HepG2 (cell line): ENCODE measurements around the gene TMEM170B. TPM values are rescaled to one million over a fixed set of nuclear protein-coding genes. Genes with fewer than 3 reads are reported as not detected.

Experiments used
- CTCF ChIP-seq: sonication (generic); formaldehyde crosslinking; IDR thresholded peaks from 2 replicates; pipeline ENCODE4 v1.5.0; 2020; ENCODE audit warnings: mild to moderate bottlenecking, missing genetic modification reagents, moderate library complexity
- E2F1 ChIP-seq: sonication (generic); formaldehyde crosslinking; IDR thresholded peaks from 2 replicates; pipeline ENCODE4 v1.5.0; 2020; ENCODE audit warnings: missing genetic modification reagents
- ELF1 ChIP-seq: sonication (generic); formaldehyde crosslinking; IDR thresholded peaks from 2 replicates; pipeline ENCODE4 v1.4.0; 2020; ENCODE audit warnings: missing genetic modification reagents
- HDAC2 ChIP-seq: sonication (generic); formaldehyde crosslinking; IDR thresholded peaks from 2 replicates; pipeline ENCODE4 v1.4.0; 2020; ENCODE audit warnings: missing genetic modification reagents
- HNRNPLL ChIP-seq: fragments of 200-400 bp; formaldehyde crosslinking; IDR thresholded peaks from 2 replicates; pipeline ENCODE4 v1.6.1; 2017; ENCODE audit warnings: mild to moderate bottlenecking, low read depth, low read length; ENCODE audit not compliant: poor library complexity, severe bottlenecking
- MAF1 ChIP-seq: sonication (generic); formaldehyde crosslinking; IDR thresholded peaks from 2 replicates; pipeline ENCODE4 v1.5.0; 2020; ENCODE audit warnings: missing genetic modification reagents, borderline replicate concordance
- PHF21A ChIP-seq: sonication (generic); formaldehyde crosslinking; IDR thresholded peaks from 2 replicates; pipeline ENCODE4 v1.5.0; 2020; ENCODE audit warnings: mild to moderate bottlenecking, missing genetic modification reagents
- RCOR2 ChIP-seq: IDR thresholded peaks from 2 replicates; pipeline ENCODE4 v1.6.1; 2016; ENCODE audit warnings: missing biosample characterization, missing genetic modification reagents
- SMARCC2 ChIP-seq: fragments of 450-650 bp; IDR thresholded peaks from 2 replicates; pipeline ENCODE4 v1.6.1; 2017; ENCODE audit warnings: antibody characterized with exemption, mild to moderate bottlenecking
- SOX13 ChIP-seq, 3 experiments: fragments of 450-650 bp in 1 of 3; sonication (generic) in 1 of 3; formaldehyde crosslinking in 1 of 3; IDR thresholded peaks in 2 of 3; conservative IDR thresholded peaks in 1 of 3; 2 replicates each; pipeline versions ENCODE4 v1.5.0 to v1.6.1; 2016 to 2020; ENCODE audit warnings: antibody characterized with exemption in 1 of 3, mild to moderate bottlenecking in 1 of 3, missing compliant biosample characterization in 1 of 3, missing genetic modification reagents in 1 of 3, moderate library complexity in 1 of 3
- SRSF4 ChIP-seq: fragments of 200-400 bp; formaldehyde crosslinking; IDR thresholded peaks from one replicate; pipeline ENCODE4 v1.6.1; 2018; ENCODE audit warnings: mild to moderate bottlenecking, low read depth, low read length, moderate library complexity; ENCODE audit not compliant: poor library complexity, severe bottlenecking
- ZFP90 ChIP-seq: sonication (generic); formaldehyde crosslinking; IDR thresholded peaks from 2 replicates; pipeline ENCODE4 v1.8.0; 2022; ENCODE audit warnings: missing genetic modification reagents, mild to moderate bottlenecking, inconsistent platforms, borderline replicate concordance
- ZKSCAN8 ChIP-seq: IDR thresholded peaks from 2 replicates; pipeline ENCODE4 v1.6.1; 2016; ENCODE audit warnings: borderline replicate concordance, missing genetic modification reagents, missing compliant biosample characterization
- ZNF264 ChIP-seq: sonication (generic); formaldehyde crosslinking; IDR thresholded peaks from 2 replicates; pipeline ENCODE4 v1.4.0; 2020; ENCODE audit warnings: missing genetic modification reagents
- ZNF383 ChIP-seq: sonication (generic); formaldehyde crosslinking; IDR thresholded peaks from 2 replicates; pipeline ENCODE4 v1.4.0; 2020; ENCODE audit warnings: missing genetic modification reagents, mild to moderate bottlenecking, borderline replicate concordance
- ZNF496 ChIP-seq: sonication (generic); formaldehyde crosslinking; IDR thresholded peaks from 2 replicates; pipeline ENCODE4 v1.8.1; 2023; ENCODE audit warnings: mild to moderate bottlenecking, moderate library complexity, missing genetic modification reagents; ENCODE audit not compliant: insufficient replicate concordance
- ZNF570 ChIP-seq: sonication (generic); formaldehyde crosslinking; IDR thresholded peaks from 2 replicates; pipeline ENCODE4 v1.4.0; 2020; ENCODE audit warnings: mild to moderate bottlenecking, missing genetic modification reagents, borderline replicate concordance
- ZNF709 ChIP-seq: sonication (generic); formaldehyde crosslinking; IDR thresholded peaks from 2 replicates; pipeline ENCODE4 v1.5.0; 2020; ENCODE audit warnings: mild to moderate bottlenecking, missing genetic modification reagents
- polyA plus RNA-seq, 8 experiments: library from polyadenylated mRNA; depleted of rRNA in 3 of 8; stranded (reverse) in 7 of 8; unstranded in 1 of 8; fragments of >200 nt; fragmentation: Illumina TruSeq in 4 of 8; extraction: Trizol in 4 of 8; gene quantifications; 2 replicates each; pipeline versions ENCODE4 v1.2.1 to v1.2.3, GENCODE V29; 2011 to 2016; ENCODE audit warnings: low read depth in 4 of 8, missing spikeins in 1 of 8, mixed read lengths in 1 of 8; ENCODE audit not compliant: insufficient read depth in 1 of 8
- total RNA-seq, 5 experiments: library from RNA; depleted of rRNA; stranded (reverse); fragments of >200 nt; fragmentation: Illumina TruSeq; extraction: Trizol; gene quantifications; 2 replicates each; pipeline ENCODE4 v1.2.3, GENCODE V29; 2016; ENCODE audit warnings: low read depth in 1 of 5
- TF ChIP-seq, protein P1 (sequence below): sonication (generic); formaldehyde crosslinking; conservative IDR thresholded peaks from 2 replicates; pipeline ENCODE4 v1.4.0; 2020; ENCODE audit warnings: missing genetic modification reagents
- TF ChIP-seq, protein P2 (sequence below): IDR thresholded peaks from 2 replicates; pipeline ENCODE4 v1.6.1; 2016; ENCODE audit warnings: missing biosample characterization, missing genetic modification reagents, low read depth

The TMEM170B gene
- total and polyA plus RNA-seq, 2 of the 13 experiments (the other 11 are each of a cell fraction or from before 2014, with no cell fraction given): 3.3 to 9.4 TPM

GRCh38 chr6:11537229-11538051, at the start of gene TMEM170B (continued):
- TF ChIP-seq CTCF (CRISPR knock-in tag): no peak
- TF ChIP-seq RCOR2 (CRISPR knock-in tag): no peak; the same call in 1 of the 2 replicates
- TF ChIP-seq ZNF570: no peak
- peak; percentile 72 for TF ChIP-seq E2F1
- TF ChIP-seq ZNF496 (CRISPR knock-in tag): no peak
- TF ChIP-seq, protein P1, sequence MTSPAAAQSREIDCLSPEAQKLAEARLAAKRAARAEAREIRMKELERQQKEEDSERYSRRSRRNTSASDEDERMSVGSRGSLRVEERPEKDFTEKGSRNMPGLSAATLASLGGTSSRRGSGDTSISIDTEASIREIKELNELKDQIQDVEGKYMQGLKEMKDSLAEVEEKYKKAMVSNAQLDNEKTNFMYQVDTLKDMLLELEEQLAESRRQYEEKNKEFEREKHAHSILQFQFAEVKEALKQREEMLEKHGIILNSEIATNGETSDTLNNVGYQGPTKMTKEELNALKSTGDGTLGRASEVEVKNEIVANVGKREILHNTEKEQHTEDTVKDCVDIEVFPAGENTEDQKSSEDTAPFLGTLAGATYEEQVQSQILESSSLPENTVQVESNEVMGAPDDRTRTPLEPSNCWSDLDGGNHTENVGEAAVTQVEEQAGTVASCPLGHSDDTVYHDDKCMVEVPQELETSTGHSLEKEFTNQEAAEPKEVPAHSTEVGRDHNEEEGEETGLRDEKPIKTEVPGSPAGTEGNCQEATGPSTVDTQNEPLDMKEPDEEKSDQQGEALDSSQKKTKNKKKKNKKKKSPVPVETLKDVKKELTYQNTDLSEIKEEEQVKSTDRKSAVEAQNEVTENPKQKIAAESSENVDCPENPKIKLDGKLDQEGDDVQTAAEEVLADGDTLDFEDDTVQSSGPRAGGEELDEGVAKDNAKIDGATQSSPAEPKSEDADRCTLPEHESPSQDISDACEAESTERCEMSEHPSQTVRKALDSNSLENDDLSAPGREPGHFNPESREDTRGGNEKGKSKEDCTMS (CRISPR knock-in tag): no peak
- peak; percentile 86 for TF ChIP-seq ZNF709
- no peak for TF ChIP-seq ZFP90 (CRISPR knock-in tag)
- no peak for TF ChIP-seq ZNF264 (CRISPR knock-in tag)
- TF ChIP-seq SRSF4: no peak
- TF ChIP-seq SOX13 (IDR thresholded peaks at IDR 0.05): no peak
- peak in 1 of 2 experiments; percentile 32; a peak in 1 of 4 replicates for TF ChIP-seq SOX13 (CRISPR knock-in tag; conservative IDR thresholded peaks at IDR 0.05 in 1 of 2, IDR thresholded peaks at IDR 0.05 in 1 of 2)
- 0 out of 2 replicates have a peak, but pooled peaks have one; percentile 56 for TF ChIP-seq MAF1 (CRISPR knock-in tag)
- TF ChIP-seq HNRNPLL: peak; percentile 83
- TF ChIP-seq SMARCC2: no peak
- 0 out of 2 replicates have a peak, but pooled peaks have one; percentile 17 for TF ChIP-seq ZKSCAN8 (CRISPR knock-in tag)
- TF ChIP-seq, protein P2, sequence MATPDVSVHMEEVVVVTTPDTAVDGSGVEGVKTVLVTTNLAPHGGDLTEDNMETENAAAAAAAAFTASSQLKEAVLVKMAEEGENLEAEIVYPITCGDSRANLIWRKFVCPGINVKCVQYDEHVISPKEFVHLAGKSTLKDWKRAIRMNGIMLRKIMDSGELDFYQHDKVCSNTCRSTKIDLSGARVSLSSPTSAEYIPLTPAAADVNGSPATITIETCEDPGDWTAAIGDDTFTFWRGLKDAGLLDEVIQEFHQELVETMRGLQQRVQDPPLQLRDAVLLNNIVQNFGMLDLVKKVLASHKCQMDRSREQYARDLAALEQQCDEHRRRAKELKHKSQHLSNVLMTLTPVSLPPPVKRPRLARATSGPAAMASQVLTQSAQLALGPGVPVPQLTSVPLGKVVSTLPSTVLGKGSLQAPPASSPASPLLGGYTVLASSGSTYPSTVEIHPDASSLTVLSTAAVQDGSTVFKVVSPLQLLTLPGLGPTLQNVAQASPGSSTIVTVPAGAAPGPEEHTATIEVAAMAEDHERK (CRISPR knock-in tag): peak; percentile 91
- TF ChIP-seq PHF21A (CRISPR knock-in tag): peak; percentile 75
- TF ChIP-seq ZNF383 (CRISPR knock-in tag): no peak
- no peak; the same call in 1 of the 2 replicates for TF ChIP-seq ELF1
- peak; percentile 68; the same call in 1 of the 2 replicates for TF ChIP-seq HDAC2 (CRISPR knock-in tag)
